Suprapubic skin (tissue), 4 donors: ENCODE data around the gene APOH. TPM values are rescaled to one million over a fixed set of nuclear protein-coding genes. Genes with fewer than 3 reads are reported as not detected.

Experiments used
- DNase-seq, 2 donors: peaks; one replicate each; pipeline ENCODE4 v3.0.0-alpha.2; 2019; ENCODE audit warnings: low spot score in 2 of 2
- H3K27ac ChIP-seq: fragments of 200-600 bp; sonication (generic); one replicate; pipeline ENCODE4 v1.5.1; 2019
- H3K27me3 ChIP-seq: fragments of 200-600 bp; sonication (generic); one replicate; pipeline ENCODE4 v1.5.1; 2019
- H3K36me3 ChIP-seq: fragments of 200-600 bp; sonication (generic); one replicate; pipeline ENCODE4 v1.5.1; 2019
- H3K4me1 ChIP-seq: fragments of 200-600 bp; sonication (generic); one replicate; pipeline ENCODE4 v1.5.1; 2019
- H3K4me3 ChIP-seq: fragments of 200-600 bp; sonication (generic); one replicate; pipeline ENCODE4 v1.5.1; 2019; ENCODE audit warnings: mild to moderate bottlenecking
- H3K9me3 ChIP-seq: fragments of 200-600 bp; sonication (generic); one replicate; pipeline ENCODE4 v1.5.1; 2019
- CTCF ChIP-seq, 2 donors: fragments of 200-600 bp in 1 of 2; fragments of 450-650 bp in 1 of 2; sonication (generic) in 1 of 2; IDR thresholded peaks; one replicate each; pipeline ENCODE4 v1.5.1; 2016 to 2019; ENCODE audit warnings: antibody characterized with exemption in 2 of 2, mild to moderate bottlenecking in 1 of 2, moderate library complexity in 1 of 2
- EP300 ChIP-seq: sonication (generic); formaldehyde crosslinking; IDR thresholded peaks from one replicate; pipeline ENCODE4 v1.6.1; 2017; ENCODE audit warnings: antibody characterized with exemption
- POLR2A ChIP-seq, 2 donors: fragments of 450-650 bp; IDR thresholded peaks; one replicate each; pipeline ENCODE4 v1.6.1; 2017; ENCODE audit warnings: antibody characterized with exemption in 2 of 2, mild to moderate bottlenecking in 2 of 2, moderate library complexity in 2 of 2
- POLR2AphosphoS5 ChIP-seq, 3 donors: sonication (generic); formaldehyde crosslinking; IDR thresholded peaks; one replicate each; pipeline ENCODE4 v1.6.1; 2017; ENCODE audit warnings: antibody characterized with exemption in 3 of 3
- WGBS: methylation state at CpG from one replicate; pipeline ENCODE4 v1.1.5; 2018; 5-methylcytosine and 5-hydroxymethylcytosine counted together
- total RNA-seq, 4 donors: library from RNA; depleted of rRNA; stranded (reverse); fragments of >200 nt; gene quantifications; one replicate each; pipeline ENCODE4 v1.1.0, GENCODE V29; 2016

Gene APOH
- 1 to 10 TPM in 1 of 4 donors, not detected in 3; 6.1 TPM for total RNA-seq

- 91% methylated on average over 20 of the region's 20 CpGs for WGBS
These were observed at the start of gene APOH for GRCh38 chr17:66228887-66229782. Gene APOH (minus strand): TSS chr17:66229415. CDS start chr17:66229379, 36 bp downstream.

GRCh38 chr17:66277191-66277590, 48.0 kb upstream of the APOH start:
- no peaks in the 10 kb centered on the region for H3K36me3 ChIP-seq
- H3K9me3 ChIP-seq = no peaks in the 10 kb centered on the region
- DNase-seq = no peak
- WGBS = 89% methylated on average over 2 of the region's 2 CpGs
- H3K4me3 ChIP-seq = no peak overlapping the region
- H3K27ac ChIP-seq = no peak overlapping the region
- no peaks in the 10 kb centered on the region for H3K4me1 ChIP-seq
- TF ChIP-seq EP300 (no peak), POLR2AphosphoS5 (IDR thresholded peaks at IDR 0.05) (no peak), CTCF (IDR thresholded peaks at IDR 0.05) (no peak), POLR2A (IDR thresholded peaks at IDR 0.05) (no peak)
- no peaks in the 10 kb centered on the region for H3K27me3 ChIP-seq

More at GRCh38 chr17:66228887-66229782, at the start of gene APOH:
- peaks cover 6% of the 10 kb centered on the region for H3K27me3 ChIP-seq
- no peak for DNase-seq
- no peaks in the 10 kb centered on the region for H3K4me1 ChIP-seq
- TF ChIP-seq POLR2AphosphoS5 (IDR thresholded peaks at IDR 0.05) = no peak
- TF ChIP-seq CTCF (IDR thresholded peaks at IDR 0.05) = no peak
- TF ChIP-seq POLR2A (IDR thresholded peaks at IDR 0.05) = no peak
- H3K27ac ChIP-seq = no peak within 1 kb of the TSS
- H3K9me3 ChIP-seq = no peaks in the 10 kb centered on the region
- H3K4me3 ChIP-seq = no peak within 1 kb of the TSS
- no peaks in the 10 kb centered on the region for H3K36me3 ChIP-seq

GRCh38 chr17:66276328-66276937, 47.2 kb upstream of the APOH start:
- H3K27ac ChIP-seq = no peak overlapping the region
- 88% methylated on average over 3 of the region's 3 CpGs for WGBS
- no peaks in the 10 kb centered on the region for H3K36me3 ChIP-seq

GRCh38 chr17:66275651-66276050, 46.4 kb upstream of the APOH start:
- no peaks in the 10 kb centered on the region for H3K27me3 ChIP-seq
- 52% methylated on average over 6 of the region's 6 CpGs for WGBS
- H3K36me3 ChIP-seq = no peaks in the 10 kb centered on the region
- no peak overlapping the region for H3K4me3 ChIP-seq
- no peaks in the 10 kb centered on the region for H3K4me1 ChIP-seq
- H3K27ac ChIP-seq = no peak overlapping the region
- no peak for DNase-seq
- TF ChIP-seq CTCF (IDR thresholded peaks at IDR 0.05) = no peak
- TF ChIP-seq POLR2A (IDR thresholded peaks at IDR 0.05) = no peak
- no peak for TF ChIP-seq POLR2AphosphoS5 (IDR thresholded peaks at IDR 0.05)
- TF ChIP-seq EP300 = no peak
- no peaks in the 10 kb centered on the region for H3K9me3 ChIP-seq

More at GRCh38 chr17:66276328-66276937, 47.2 kb upstream of the APOH start:
- no peak overlapping the region for H3K4me3 ChIP-seq
- no peaks in the 10 kb centered on the region for H3K4me1 ChIP-seq
- TF ChIP-seq CTCF (IDR thresholded peaks at IDR 0.05) (no peak), POLR2AphosphoS5 (IDR thresholded peaks at IDR 0.05) (no peak)
- H3K27me3 ChIP-seq = no peaks in the 10 kb centered on the region
- no peak for DNase-seq
- no peaks in the 10 kb centered on the region for H3K9me3 ChIP-seq

- no peak for DNase-seq
- TF ChIP-seq EP300 (no peak), POLR2AphosphoS5 (IDR thresholded peaks at IDR 0.05) (no peak), POLR2A (IDR thresholded peaks at IDR 0.05) (no peak), CTCF (IDR thresholded peaks at IDR 0.05) (no peak)
- H3K4me3 ChIP-seq = no peak overlapping the region
- no peaks in the 10 kb centered on the region for H3K36me3 ChIP-seq
- H3K27me3 ChIP-seq = no peaks in the 10 kb centered on the region
- H3K4me1 ChIP-seq = no peaks in the 10 kb centered on the region
- no peak overlapping the region for H3K27ac ChIP-seq
- no peaks in the 10 kb centered on the region for H3K9me3 ChIP-seq
These were observed 44.3 kb upstream of the APOH start for GRCh38 chr17:66273586-66273848.
